A673 (cell line): ENCODE data around the gene SAMD4B. TPM values are rescaled to one million over a fixed set of nuclear protein-coding genes. Genes with fewer than 3 reads are reported as not detected.

ENCODE experiments used
- BruUV-seq: library from RNA; stranded (reverse); fragments of 400-500 nt; replicated peaks from 2 replicates; lab custom pipeline; 2021; lab: Mats Ljungman, UMichigan
- CTCF ChIA-PET: fragments of 300-600 bp; sonication (Branson Sonifier 250); formaldehyde crosslinking; loops from one replicate; lab custom pipeline; 2022; ENCODE audit warnings: antibody characterized with exemption; lab: Charles Lee
- POLR2A ChIA-PET: fragments of 300-600 bp; sonication (Branson Sonifier 250); formaldehyde crosslinking; loops from one replicate; lab custom pipeline; 2022; ENCODE audit warnings: antibody characterized with exemption; ENCODE audit not compliant: low non-redundant PET; lab: Charles Lee
- DNase-seq: peaks from one replicate; pipeline ENCODE4 v3.0.0-alpha.2; 2015; ENCODE audit warnings: low spot score
- H3K27ac ChIP-seq: fragments of 200-600 bp; sonication (generic); 2 replicates; pipeline ENCODE4 v1.5.1; 2016; ENCODE audit warnings: mixed run types, low read depth, mild to moderate bottlenecking, mixed read lengths, antibody characterized with exemption, low read length; ENCODE audit not compliant: poor library complexity, severe bottlenecking
- H3K27me3 ChIP-seq: fragments of 200-600 bp; sonication (generic); replicated peaks from 2 replicates; pipeline ENCODE4 v1.6.1; 2017; ENCODE audit warnings: mixed run types, low read depth, mild to moderate bottlenecking, mixed read lengths, antibody characterized with exemption, low read length; ENCODE audit not compliant: insufficient read depth, poor library complexity
- H3K36me3 ChIP-seq: fragments of 200-600 bp; sonication (generic); 2 replicates; pipeline ENCODE4 v1.6.1; 2016; ENCODE audit warnings: mixed run types, mild to moderate bottlenecking, mixed read lengths, antibody characterized with exemption, low read length; ENCODE audit not compliant: insufficient read depth, poor library complexity, severe bottlenecking
- H3K4me1 ChIP-seq: fragments of 200-600 bp; sonication (generic); 2 replicates; pipeline ENCODE4 v1.6.1; 2017; ENCODE audit warnings: mixed run types, mild to moderate bottlenecking, mixed read lengths, antibody characterized with exemption, low read length; ENCODE audit not compliant: insufficient read depth, poor library complexity, severe bottlenecking
- H3K4me3 ChIP-seq: fragments of 200-600 bp; sonication (generic); 2 replicates; pipeline ENCODE4 v1.5.1; 2016; ENCODE audit warnings: low read depth, mixed run types, mild to moderate bottlenecking, mixed read lengths, low read length; ENCODE audit not compliant: poor library complexity, severe bottlenecking
- H3K9me3 ChIP-seq: fragments of 200-600 bp; sonication (generic); 2 replicates; pipeline ENCODE4 v1.6.1; 2016; ENCODE audit warnings: mixed run types, low read depth, mild to moderate bottlenecking, mixed read lengths, antibody characterized with exemption, low read length; ENCODE audit not compliant: poor library complexity, severe bottlenecking
- EZH2 ChIP-seq: fragments of 200-600 bp; sonication (generic); IDR thresholded peaks from 2 replicates; pipeline ENCODE4 v1.6.1; 2017; ENCODE audit warnings: borderline replicate concordance, low read depth, mild to moderate bottlenecking, mixed read lengths, antibody characterized with exemption, low read length; ENCODE audit not compliant: poor library complexity, severe bottlenecking
- intact Hi-C: fragments of 100-400 bp; cut with micrococcal nuclease; formaldehyde crosslinking; loops from one replicate; pipeline ENCODE4 v1.10.0; 2022; ENCODE audit not compliant: unreplicated experiment
- total RNA-seq: library from RNA; stranded (reverse); gene quantifications from 2 replicates; pipeline ENCODE4 v1.2.3, GENCODE V29; 2021
- TF ChIP-seq, protein P1 (sequence below): fragments of 300-800, 200-600 bp; sonication (generic); conservative IDR thresholded peaks from 2 replicates; pipeline ENCODE4 v1.5.1; 2017; ENCODE audit warnings: low read depth, mild to moderate bottlenecking, antibody characterized with exemption, low read length, moderate library complexity, mixed read lengths

Gene SAMD4B
- total RNA-seq, 1 experiment from 2014 or later: 168 TPM

DNA sequence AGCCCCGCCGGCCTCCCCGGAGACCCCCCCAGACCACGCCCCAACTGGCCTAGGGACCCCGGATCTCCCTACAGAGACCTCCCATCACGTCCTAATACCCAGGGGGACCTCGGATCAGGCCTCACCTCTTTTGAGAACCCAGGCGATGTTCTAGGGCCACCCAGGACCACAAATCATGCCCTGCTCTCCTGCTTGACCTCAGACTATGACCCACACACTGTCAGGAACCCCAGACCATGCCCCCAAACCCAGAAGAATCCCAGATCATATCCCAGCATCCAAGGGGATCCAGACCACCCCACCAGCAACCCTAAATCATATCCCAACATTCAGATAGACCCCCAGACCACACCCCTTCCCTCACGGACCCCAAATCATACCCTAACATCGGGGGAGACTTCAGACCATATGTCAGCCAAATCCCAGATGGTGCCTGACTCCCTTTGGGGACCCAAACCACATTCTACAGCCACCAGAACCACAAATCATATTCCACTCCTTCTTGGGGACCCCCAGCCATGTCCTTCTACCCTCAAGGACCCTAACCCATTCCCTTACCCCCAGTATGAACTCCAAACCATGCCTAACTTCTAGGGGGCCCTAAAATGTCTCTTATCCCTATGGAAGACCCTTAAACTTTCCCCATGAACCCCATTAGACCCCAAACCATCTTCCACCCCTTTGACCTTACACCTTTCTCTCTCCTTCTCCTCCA is 20.9 kb upstream of the SAMD4B start:
- DNase-seq: no peak
- no TSS peak for BruUV-seq
- intact Hi-C loops: no loop called here
- Histone ChIP-seq H3K36me3 (no peaks in the 10 kb centered on the region), H3K4me1 (peaks cover 9% of the 10 kb centered on the region), H3K9me3 (no peaks in the 10 kb centered on the region), H3K27me3 (no peaks in the 10 kb centered on the region), H3K4me3 (no peak overlapping the region), H3K27ac (no peak overlapping the region)
- ChIA-PET CTCF (interaction anchor here (0.6 kb wide), 1 partner anchor 31 kb away, joined by 5 read pairs; no protein-coding TSS in a partner anchor), POLR2A (no interaction called here)
- TF ChIP-seq EZH2: no peak
- TF ChIP-seq, protein P1, sequence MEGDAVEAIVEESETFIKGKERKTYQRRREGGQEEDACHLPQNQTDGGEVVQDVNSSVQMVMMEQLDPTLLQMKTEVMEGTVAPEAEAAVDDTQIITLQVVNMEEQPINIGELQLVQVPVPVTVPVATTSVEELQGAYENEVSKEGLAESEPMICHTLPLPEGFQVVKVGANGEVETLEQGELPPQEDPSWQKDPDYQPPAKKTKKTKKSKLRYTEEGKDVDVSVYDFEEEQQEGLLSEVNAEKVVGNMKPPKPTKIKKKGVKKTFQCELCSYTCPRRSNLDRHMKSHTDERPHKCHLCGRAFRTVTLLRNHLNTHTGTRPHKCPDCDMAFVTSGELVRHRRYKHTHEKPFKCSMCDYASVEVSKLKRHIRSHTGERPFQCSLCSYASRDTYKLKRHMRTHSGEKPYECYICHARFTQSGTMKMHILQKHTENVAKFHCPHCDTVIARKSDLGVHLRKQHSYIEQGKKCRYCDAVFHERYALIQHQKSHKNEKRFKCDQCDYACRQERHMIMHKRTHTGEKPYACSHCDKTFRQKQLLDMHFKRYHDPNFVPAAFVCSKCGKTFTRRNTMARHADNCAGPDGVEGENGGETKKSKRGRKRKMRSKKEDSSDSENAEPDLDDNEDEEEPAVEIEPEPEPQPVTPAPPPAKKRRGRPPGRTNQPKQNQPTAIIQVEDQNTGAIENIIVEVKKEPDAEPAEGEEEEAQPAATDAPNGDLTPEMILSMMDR: no peak

DNA sequence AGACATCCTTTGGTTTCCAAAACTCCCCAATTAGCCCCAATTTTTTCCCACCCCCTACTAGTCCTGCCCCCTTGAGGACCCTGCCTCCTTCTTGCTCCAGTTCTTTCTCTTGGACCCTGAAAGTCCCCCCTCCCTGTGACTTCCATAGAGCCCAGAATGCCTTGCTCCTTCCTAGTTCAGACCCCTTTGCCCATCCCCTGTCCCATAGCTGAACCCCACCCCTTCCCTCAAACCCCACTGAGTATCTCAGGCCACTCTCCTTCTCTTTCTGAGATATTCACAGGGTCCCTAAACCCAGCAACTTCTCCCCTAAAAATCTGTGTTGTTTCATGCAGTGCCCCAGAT is 20.4 kb upstream of the SAMD4B start:
- no TSS peak for BruUV-seq

DNA sequence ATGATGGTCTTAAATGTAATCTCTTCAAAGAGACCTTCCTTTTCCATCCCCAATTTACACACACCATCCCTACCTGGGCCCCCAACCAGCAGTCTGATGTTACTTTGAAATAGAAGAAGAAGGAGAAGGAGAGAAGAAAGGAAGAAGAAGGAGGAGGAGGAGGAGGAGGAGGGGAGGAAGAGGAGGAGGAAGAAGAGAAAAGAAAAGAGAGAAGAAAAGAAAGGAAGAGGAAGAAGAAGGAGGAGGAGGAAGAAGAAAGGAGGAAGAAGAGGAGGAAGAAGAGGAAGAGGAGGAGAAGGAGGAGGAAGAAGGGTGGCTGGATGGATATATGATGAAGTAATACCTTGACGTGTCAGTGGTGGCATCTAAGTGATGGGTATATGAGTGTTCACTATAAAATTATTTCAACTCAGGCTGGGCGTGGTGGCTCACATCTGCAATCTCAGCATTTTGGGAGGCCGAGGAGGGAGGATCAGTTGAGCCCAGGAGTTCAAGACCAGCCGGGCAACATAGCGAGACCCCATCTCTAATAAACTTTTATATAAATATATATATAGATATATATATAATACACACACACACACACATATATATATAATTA is 17.9 kb upstream of the SAMD4B start:
- Histone ChIP-seq H3K9me3 (no peaks in the 10 kb centered on the region), H3K27ac (no peak overlapping the region), H3K36me3 (no peaks in the 10 kb centered on the region), H3K4me1 (peaks cover 9% of the 10 kb centered on the region), H3K27me3 (no peaks in the 10 kb centered on the region), H3K4me3 (no peak overlapping the region)
- no TSS peak for BruUV-seq
- TF ChIP-seq EZH2: no peak
- ChIA-PET CTCF (no interaction called here), POLR2A (no interaction called here)
- no peak for DNase-seq
- intact Hi-C loops: no loop called here

More for the DNA sequence above, 20.4 kb upstream of the SAMD4B start:
- intact Hi-C loops: no loop called here
- H3K4me1 ChIP-seq: peaks cover 9% of the 10 kb centered on the region
- POLR2A ChIA-PET: no interaction called here
- H3K27me3 ChIP-seq: no peaks in the 10 kb centered on the region
- H3K4me3 ChIP-seq: no peak overlapping the region
- no peaks in the 10 kb centered on the region for H3K9me3 ChIP-seq
- no peaks in the 10 kb centered on the region for H3K36me3 ChIP-seq
- TF ChIP-seq, protein P1: no peak
- no peak for TF ChIP-seq EZH2
- DNase-seq: no peak
- H3K27ac ChIP-seq: no peak overlapping the region
- CTCF ChIA-PET: interaction anchor here (0.6 kb wide), 1 partner anchor 31 kb away, joined by 5 read pairs; no protein-coding TSS in a partner anchor
